A549 (cell line): ENCODE data around the gene FER1L5.
"Not testable (repeated sequence)": the region's sequence is repeated elsewhere in the genome, so short reads cannot be mapped to it uniquely, and the experiment has no call there.

Experiments used
- KDM1A ChIP-seq: fragments of 200-600 bp; sonication (generic); IDR thresholded peaks from 2 replicates; pipeline ENCODE4 v1.6.1; 2016; ENCODE audit warnings: low read depth, mild to moderate bottlenecking
- MAZ ChIP-seq: fragments of 150-350 bp; IDR thresholded peaks from 2 replicates; pipeline ENCODE4 v1.6.1; 2014; ENCODE audit warnings: antibody characterized with exemption, low read depth, low read length, borderline replicate concordance
- RCOR1 ChIP-seq: fragments of 150-350 bp; IDR thresholded peaks from 2 replicates; pipeline ENCODE4 v1.6.1; 2014; ENCODE audit warnings: antibody characterized with exemption, low read length, low read depth
- REST ChIP-seq: fragments of 200-600 bp; sonication (generic); IDR thresholded peaks from 2 replicates; pipeline ENCODE4 v1.6.1; 2016; ENCODE audit warnings: antibody characterized with exemption, mild to moderate bottlenecking, moderate library complexity
- TF ChIP-seq, protein P1 (sequence below): fragments of >200 bp; sonication (Bioruptor Twin); formaldehyde crosslinking; IDR thresholded peaks from 3 replicates; pipeline ENCODE4 v1.5.1; 2016
- TF ChIP-seq, protein P2 (sequence below): IDR thresholded peaks from 2 replicates; pipeline ENCODE4 v1.6.1; 2012

GRCh38 chr2:96654791-96655190 is 12.2 kb downstream of the FER1L5 start:
- TF ChIP-seq KDM1A, REST, RCOR1, MAZ: not testable (repeated sequence)
- TF ChIP-seq, protein P1, sequence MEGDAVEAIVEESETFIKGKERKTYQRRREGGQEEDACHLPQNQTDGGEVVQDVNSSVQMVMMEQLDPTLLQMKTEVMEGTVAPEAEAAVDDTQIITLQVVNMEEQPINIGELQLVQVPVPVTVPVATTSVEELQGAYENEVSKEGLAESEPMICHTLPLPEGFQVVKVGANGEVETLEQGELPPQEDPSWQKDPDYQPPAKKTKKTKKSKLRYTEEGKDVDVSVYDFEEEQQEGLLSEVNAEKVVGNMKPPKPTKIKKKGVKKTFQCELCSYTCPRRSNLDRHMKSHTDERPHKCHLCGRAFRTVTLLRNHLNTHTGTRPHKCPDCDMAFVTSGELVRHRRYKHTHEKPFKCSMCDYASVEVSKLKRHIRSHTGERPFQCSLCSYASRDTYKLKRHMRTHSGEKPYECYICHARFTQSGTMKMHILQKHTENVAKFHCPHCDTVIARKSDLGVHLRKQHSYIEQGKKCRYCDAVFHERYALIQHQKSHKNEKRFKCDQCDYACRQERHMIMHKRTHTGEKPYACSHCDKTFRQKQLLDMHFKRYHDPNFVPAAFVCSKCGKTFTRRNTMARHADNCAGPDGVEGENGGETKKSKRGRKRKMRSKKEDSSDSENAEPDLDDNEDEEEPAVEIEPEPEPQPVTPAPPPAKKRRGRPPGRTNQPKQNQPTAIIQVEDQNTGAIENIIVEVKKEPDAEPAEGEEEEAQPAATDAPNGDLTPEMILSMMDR, result not testable (repeated sequence)
- TF ChIP-seq, protein P2, sequence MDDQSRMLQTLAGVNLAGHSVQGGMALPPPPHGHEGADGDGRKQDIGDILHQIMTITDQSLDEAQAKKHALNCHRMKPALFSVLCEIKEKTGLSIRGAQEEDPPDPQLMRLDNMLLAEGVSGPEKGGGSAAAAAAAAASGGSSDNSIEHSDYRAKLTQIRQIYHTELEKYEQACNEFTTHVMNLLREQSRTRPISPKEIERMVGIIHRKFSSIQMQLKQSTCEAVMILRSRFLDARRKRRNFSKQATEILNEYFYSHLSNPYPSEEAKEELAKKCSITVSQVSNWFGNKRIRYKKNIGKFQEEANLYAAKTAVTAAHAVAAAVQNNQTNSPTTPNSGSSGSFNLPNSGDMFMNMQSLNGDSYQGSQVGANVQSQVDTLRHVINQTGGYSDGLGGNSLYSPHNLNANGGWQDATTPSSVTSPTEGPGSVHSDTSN, result not testable (repeated sequence)
